ENCODE data around the gene CCDC85B.

- TF ChIP-seq MAX (IDR thresholded peaks at IDR 0.05): no peak
- TF ChIP-seq CEBPB (IDR thresholded peaks at IDR 0.05): no peak
- TF ChIP-seq EP300 (IDR thresholded peaks at IDR 0.05; ENCODE audit: borderline replicate concordance): no peak
- no peak for TF ChIP-seq ZBTB7A (IDR thresholded peaks at IDR 0.05; ENCODE audit: low read depth)
- TF ChIP-seq TAF1 (IDR thresholded peaks at IDR 0.05; ENCODE audit: low read depth): no peak
- no peak for TF ChIP-seq RAD21 (IDR thresholded peaks at IDR 0.05; ENCODE audit: low read depth)
- no peak for TF ChIP-seq YY1 (IDR thresholded peaks at IDR 0.05; ENCODE audit: low read depth)
- TF ChIP-seq TEAD4 (IDR thresholded peaks at IDR 0.05): no peak
- TF ChIP-seq NFIC (IDR thresholded peaks at IDR 0.05): no peak
- no peak for TF ChIP-seq REST (IDR thresholded peaks at IDR 0.05; ENCODE audit: low read depth)
- no peak for TF ChIP-seq CREB1 (IDR thresholded peaks at IDR 0.05; ENCODE audit: low read depth)
- no peak for TF ChIP-seq TCF12 (IDR thresholded peaks at IDR 0.05; ENCODE audit: low read depth)
- no peak for TF ChIP-seq FOXM1 (IDR thresholded peaks at IDR 0.05; ENCODE audit: borderline replicate concordance, low read depth)
Observed at GRCh38 chr11:65932558-65932919, 42.1 kb downstream of the CCDC85B start.
